Measurements from ENCODE around the gene HDAC4.

Gene HDAC4

DNA sequence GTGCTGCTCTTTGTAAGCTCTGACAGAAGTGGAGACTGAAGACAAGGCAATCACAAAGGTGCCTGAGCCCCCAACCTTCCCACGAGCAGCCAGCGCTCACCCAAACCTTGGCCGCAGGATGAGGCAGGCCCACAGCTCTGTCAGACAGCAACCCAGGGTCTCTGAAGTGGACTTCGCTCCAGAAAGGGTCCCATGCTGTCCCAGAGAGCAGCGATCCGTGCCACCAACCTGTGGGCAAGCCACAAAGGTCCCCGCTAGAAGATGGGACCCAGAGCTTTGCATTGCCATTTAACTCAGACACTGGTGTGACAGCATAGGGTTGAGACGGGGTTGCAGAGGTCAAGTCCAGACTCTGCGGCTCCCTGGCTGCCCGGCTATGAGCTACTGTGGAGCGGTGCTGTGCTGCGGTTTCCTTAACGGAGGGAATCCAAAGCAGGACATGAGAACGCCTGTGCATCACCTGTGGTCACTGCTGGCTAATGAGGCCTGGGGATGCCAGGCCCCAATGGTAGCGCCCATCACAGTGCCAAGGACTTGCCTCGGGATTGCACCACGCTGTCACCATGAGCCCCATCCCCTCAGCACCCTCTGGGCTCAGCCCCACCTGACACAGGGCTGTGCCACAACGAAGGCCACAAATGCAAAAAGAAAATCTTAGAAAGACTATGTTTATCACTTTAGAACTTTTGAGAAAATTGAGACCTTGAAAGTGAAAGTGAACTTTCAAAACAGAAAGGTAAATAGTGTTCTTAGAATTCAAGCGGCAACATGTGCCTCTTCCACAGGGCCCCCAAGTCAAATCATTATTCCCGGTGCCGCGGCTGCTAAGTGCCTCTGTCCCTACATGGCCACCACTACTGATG, 103.4 kb downstream of the HDAC4 start:
- Histone ChIP-seq H3K27ac (ENCODE audit: low read depth, low read length) (peak overlapping the region; percentile 24), H3K9ac (ENCODE audit: low read length) (no peak overlapping the region), H3K4me3 (ENCODE audit: low read depth in 1 of 2, low read length in 2 of 2) (peak overlapping the region in 1 of 2 donors; percentile 25), H3K36me3 (ENCODE audit: insufficient read depth, low read length) (no peaks in the 10 kb centered on the region), H3K27me3 (ENCODE audit: control insufficient read depth in 1 of 2, insufficient read depth in 2 of 2, low read length in 2 of 2) (no peaks in the 10 kb centered on the region), H3K9me3 (ENCODE audit: low read length) (no peaks in the 10 kb centered on the region), H3K4me1 (ENCODE audit: insufficient read depth, low read length) (peaks cover 91% of the 10 kb centered on the region)

- H3K27me3 ChIP-seq (ENCODE audit: control insufficient read depth in 1 of 2, insufficient read depth in 2 of 2, low read length in 2 of 2), result no peaks in the 10 kb centered on the region
- H3K4me3 ChIP-seq (ENCODE audit: low read depth in 1 of 2, low read length in 2 of 2), result peak overlapping the region; percentile 1 to 16
- H3K9me3 ChIP-seq (ENCODE audit: low read length), result no peaks in the 10 kb centered on the region
- H3K4me1 ChIP-seq (ENCODE audit: insufficient read depth, low read length), result peaks cover 91% of the 10 kb centered on the region
- H3K9ac ChIP-seq (ENCODE audit: low read length), result no peak overlapping the region
- peak overlapping the region; percentile 7 for H3K27ac ChIP-seq (ENCODE audit: low read depth, low read length)
- H3K36me3 ChIP-seq (ENCODE audit: insufficient read depth, low read length), result no peaks in the 10 kb centered on the region
Measured at GRCh38 chr2:239296020-239296932, 104.5 kb downstream of the HDAC4 start.

- H3K36me3 ChIP-seq (ENCODE audit: insufficient read depth, low read length), result no peaks in the 10 kb centered on the region
- peak overlapping the region in 1 of 2 donors; percentile 1 for H3K4me3 ChIP-seq (ENCODE audit: low read depth in 1 of 2, low read length in 2 of 2)
- H3K27ac ChIP-seq (ENCODE audit: low read depth, low read length), result no peak overlapping the region
- H3K9me3 ChIP-seq (ENCODE audit: low read length), result no peaks in the 10 kb centered on the region
- H3K27me3 ChIP-seq (ENCODE audit: control insufficient read depth in 1 of 2, insufficient read depth in 2 of 2, low read length in 2 of 2), result no peaks in the 10 kb centered on the region
- no peak overlapping the region for H3K9ac ChIP-seq (ENCODE audit: low read length)
- H3K4me1 ChIP-seq (ENCODE audit: insufficient read depth, low read length), result peaks cover 92% of the 10 kb centered on the region
Measured at GRCh38 chr2:239295377-239296019, 105.3 kb downstream of the HDAC4 start.

- Histone ChIP-seq H3K27ac (ENCODE audit: low read depth, low read length) (peak overlapping the region; percentile 53), H3K4me1 (ENCODE audit: insufficient read depth, low read length) (peaks cover 92% of the 10 kb centered on the region)
Measured at GRCh38 chr2:239294571-239295054, 106.2 kb downstream of the HDAC4 start.

GRCh38 chr2:239293775-239294430, 106.9 kb downstream of the HDAC4 start:
- Histone ChIP-seq H3K4me1 (ENCODE audit: insufficient read depth, low read length) (peaks cover 91% of the 10 kb centered on the region), H3K36me3 (ENCODE audit: insufficient read depth, low read length) (no peaks in the 10 kb centered on the region), H3K9me3 (ENCODE audit: low read length) (no peaks in the 10 kb centered on the region), H3K27me3 (ENCODE audit: control insufficient read depth in 1 of 2, insufficient read depth in 2 of 2, low read length in 2 of 2) (no peaks in the 10 kb centered on the region), H3K9ac (ENCODE audit: low read length) (peak overlapping the region; percentile 13), H3K4me3 (ENCODE audit: low read depth in 1 of 2, low read length in 2 of 2) (no peak overlapping the region), H3K27ac (ENCODE audit: low read depth, low read length) (peak overlapping the region; percentile 53)

More at GRCh38 chr2:239294571-239295054, 106.2 kb downstream of the HDAC4 start:
- no peak overlapping the region for H3K4me3 ChIP-seq (ENCODE audit: low read depth in 1 of 2, low read length in 2 of 2)
- no peaks in the 10 kb centered on the region for H3K9me3 ChIP-seq (ENCODE audit: low read length)
- H3K27me3 ChIP-seq (ENCODE audit: control insufficient read depth in 1 of 2, insufficient read depth in 2 of 2, low read length in 2 of 2), result no peaks in the 10 kb centered on the region
- no peaks in the 10 kb centered on the region for H3K36me3 ChIP-seq (ENCODE audit: insufficient read depth, low read length)
- peak overlapping the region; percentile 13 for H3K9ac ChIP-seq (ENCODE audit: low read length)

GRCh38 chr2:239292959-239293774, 107.7 kb downstream of the HDAC4 start:
- peak overlapping the region; percentile 53 for H3K27ac ChIP-seq (ENCODE audit: low read depth, low read length)

DNA sequence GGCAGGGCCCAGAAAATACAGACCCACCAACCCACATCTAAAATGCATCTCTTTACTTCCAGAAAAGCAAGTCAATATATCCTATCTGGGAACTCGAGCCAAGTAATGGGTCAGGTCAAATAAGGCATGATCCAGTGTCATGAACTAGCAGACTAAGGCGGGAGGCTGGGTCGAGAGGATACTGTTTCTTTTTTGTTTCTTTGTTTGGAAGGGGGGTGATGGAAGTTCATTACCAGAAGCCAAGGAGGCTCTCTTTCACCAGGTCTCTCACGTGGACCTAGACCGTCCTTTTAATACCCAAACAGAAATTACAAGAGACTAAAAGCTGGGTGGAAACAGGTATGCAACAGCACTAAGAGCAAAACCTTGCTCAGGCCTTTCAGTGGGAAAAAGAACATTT, 108.3 kb downstream of the HDAC4 start:
- Histone ChIP-seq H3K27me3 (ENCODE audit: control insufficient read depth in 1 of 2, insufficient read depth in 2 of 2, low read length in 2 of 2) (no peaks in the 10 kb centered on the region), H3K4me3 (ENCODE audit: low read depth in 1 of 2, low read length in 2 of 2) (no peak overlapping the region), H3K9me3 (ENCODE audit: low read length) (no peaks in the 10 kb centered on the region), H3K9ac (ENCODE audit: low read length) (no peak overlapping the region), H3K4me1 (ENCODE audit: insufficient read depth, low read length) (peaks cover 92% of the 10 kb centered on the region), H3K36me3 (ENCODE audit: insufficient read depth, low read length) (no peaks in the 10 kb centered on the region), H3K27ac (ENCODE audit: low read depth, low read length) (peak overlapping the region; percentile 42)

More at GRCh38 chr2:239292959-239293774, 107.7 kb downstream of the HDAC4 start:
- Histone ChIP-seq H3K9me3 (ENCODE audit: low read length) (no peaks in the 10 kb centered on the region), H3K4me3 (ENCODE audit: low read depth in 1 of 2, low read length in 2 of 2) (no peak overlapping the region), H3K36me3 (ENCODE audit: insufficient read depth, low read length) (no peaks in the 10 kb centered on the region), H3K27me3 (ENCODE audit: control insufficient read depth in 1 of 2, insufficient read depth in 2 of 2, low read length in 2 of 2) (no peaks in the 10 kb centered on the region), H3K4me1 (ENCODE audit: insufficient read depth, low read length) (peaks cover 91% of the 10 kb centered on the region), H3K9ac (ENCODE audit: low read length) (no peak overlapping the region)

DNA sequence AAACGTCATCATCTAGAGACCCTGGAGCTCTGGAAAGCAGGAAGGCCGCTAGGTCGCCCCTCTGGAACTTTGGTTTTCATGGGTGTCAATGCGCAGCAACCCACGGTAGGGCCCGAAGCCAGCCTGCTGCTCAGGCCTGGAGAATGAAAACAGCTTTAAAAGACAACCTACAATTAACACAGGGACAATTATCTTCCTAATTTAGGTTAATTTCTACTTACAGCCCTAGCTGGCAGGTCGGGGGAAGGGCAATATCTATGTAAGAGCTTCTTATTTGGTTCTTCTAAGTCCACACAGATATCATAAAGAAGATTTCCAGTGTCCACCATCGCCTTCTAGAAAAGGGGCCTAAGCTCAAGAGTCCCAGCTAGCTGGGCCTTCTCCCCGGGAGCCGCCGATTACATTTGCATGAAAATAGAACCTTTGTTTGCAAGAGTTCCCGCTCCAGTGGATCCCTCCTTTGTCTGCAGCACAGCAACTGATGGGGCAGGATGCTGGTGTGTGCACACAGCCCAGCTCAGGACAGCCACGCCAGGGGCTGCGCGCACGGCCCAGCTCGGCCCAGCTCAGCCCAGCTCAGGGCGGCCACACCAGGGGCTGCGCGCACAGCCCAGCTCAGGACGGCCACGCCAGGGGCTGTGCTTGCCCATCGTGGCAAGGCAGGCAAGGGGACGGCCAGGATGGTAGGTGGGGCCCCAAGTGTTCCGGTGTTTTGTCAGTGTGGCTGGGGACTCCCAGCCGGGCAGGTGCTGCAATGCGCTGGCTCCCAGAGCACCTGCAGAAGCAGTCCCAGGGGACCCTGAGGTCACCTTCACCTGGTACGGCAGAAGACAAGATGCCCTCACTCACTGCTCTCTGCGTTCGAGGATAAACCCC, 109.1 kb downstream of the HDAC4 start:
- Histone ChIP-seq H3K4me3 (ENCODE audit: low read depth in 1 of 2, low read length in 2 of 2) (no peak overlapping the region), H3K27me3 (ENCODE audit: control insufficient read depth in 1 of 2, insufficient read depth in 2 of 2, low read length in 2 of 2) (no peaks in the 10 kb centered on the region), H3K9ac (ENCODE audit: low read length) (no peak overlapping the region), H3K27ac (ENCODE audit: low read depth, low read length) (peak overlapping the region; percentile 55), H3K4me1 (ENCODE audit: insufficient read depth, low read length) (peaks cover 92% of the 10 kb centered on the region), H3K9me3 (ENCODE audit: low read length) (no peaks in the 10 kb centered on the region), H3K36me3 (ENCODE audit: insufficient read depth, low read length) (no peaks in the 10 kb centered on the region)

DNA sequence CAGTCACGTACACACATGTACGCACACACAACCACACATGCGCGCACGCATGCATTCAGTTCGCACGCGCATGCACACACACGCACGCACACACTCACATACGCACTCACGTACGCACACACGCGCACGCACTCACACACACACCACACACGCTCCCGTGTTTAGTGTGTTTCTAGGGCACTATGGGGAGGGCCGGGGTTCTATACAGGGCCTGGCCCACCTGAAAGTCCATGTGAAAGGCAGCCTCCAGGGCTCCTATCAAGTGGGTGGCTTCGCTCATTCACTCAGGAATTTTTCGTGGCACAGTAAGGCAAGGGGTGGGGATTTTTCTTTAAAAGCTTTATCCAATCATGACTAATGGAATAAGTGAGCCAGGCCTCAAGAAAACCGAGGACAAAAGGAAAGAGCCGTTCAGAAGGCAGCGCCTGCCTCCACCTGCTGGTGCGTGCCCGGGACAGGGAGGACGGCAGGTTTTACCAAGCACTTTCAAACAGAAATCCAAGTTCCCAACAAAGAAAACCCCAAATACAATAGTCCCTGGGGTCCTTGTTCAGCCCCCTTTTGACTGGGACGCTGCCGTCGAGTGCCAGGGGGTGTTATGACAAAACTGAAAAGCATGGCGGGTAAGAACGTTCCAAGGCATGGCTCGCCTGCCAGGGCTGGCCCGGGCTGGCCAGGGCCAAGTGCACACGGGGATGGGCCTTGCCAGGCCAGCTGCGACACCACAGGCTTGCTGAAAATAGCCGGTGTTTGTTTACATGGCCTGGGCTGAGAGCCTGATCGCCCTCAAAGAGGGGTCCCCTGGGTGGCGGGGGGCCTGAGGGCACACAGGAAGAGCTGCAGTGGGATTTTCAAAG, 110.0 kb downstream of the HDAC4 start:
- Histone ChIP-seq H3K4me1 (ENCODE audit: insufficient read depth, low read length) (peaks cover 88% of the 10 kb centered on the region), H3K36me3 (ENCODE audit: insufficient read depth, low read length) (no peaks in the 10 kb centered on the region), H3K27me3 (ENCODE audit: control insufficient read depth in 1 of 2, insufficient read depth in 2 of 2, low read length in 2 of 2) (no peaks in the 10 kb centered on the region), H3K9ac (ENCODE audit: low read length) (no peak overlapping the region), H3K4me3 (ENCODE audit: low read depth in 1 of 2, low read length in 2 of 2) (no peak overlapping the region), H3K9me3 (ENCODE audit: low read length) (no peaks in the 10 kb centered on the region), H3K27ac (ENCODE audit: low read depth, low read length) (peak overlapping the region; percentile 55)
